Stomach (tissue), 9 donors: Measurements from ENCODE around the gene SMAD3. TPM values are rescaled to one million over a fixed set of nuclear protein-coding genes. Genes with fewer than 3 reads are reported as not detected.

ENCODE experiments used
- DNase-seq, 2 donors: peaks; one replicate each; pipeline versions ENCODE4 v3.0.0 to v3.0.0-alpha.2; 2013 to 2019
- H3K27ac ChIP-seq, 5 donors: fragments of 200-600 bp in 4 of 5; sonication (generic) in 4 of 5; one replicate each; pipeline ENCODE4 v1.5.1; 2013 to 2019; ENCODE audit warnings: mild to moderate bottlenecking in 1 of 5, moderate library complexity in 1 of 5
- H3K27me3 ChIP-seq, 3 donors: fragments of 200-600 bp; sonication (generic); one replicate each; pipeline ENCODE4 v1.5.1; 2017 to 2019; ENCODE audit warnings: mixed run types in 1 of 3
- H3K36me3 ChIP-seq, 4 donors: fragments of 200-600 bp; sonication (generic); 1 replicate in 3 of 4; 2 replicates in 1 of 4; pipeline ENCODE4 v1.5.1; 2016 to 2019
- H3K4me1 ChIP-seq, 4 donors: fragments of 200-600 bp; sonication (generic); one replicate each; pipeline ENCODE4 v1.5.1; 2016 to 2019
- H3K4me3 ChIP-seq, 4 donors: fragments of 200-600 bp; sonication (generic) in 3 of 4; one replicate each; pipeline ENCODE4 v1.5.1; 2016 to 2019; ENCODE audit warnings: mild to moderate bottlenecking in 1 of 4
- H3K9me3 ChIP-seq, 4 donors: fragments of 200-600 bp; sonication (generic); one replicate each; pipeline ENCODE4 v1.5.1; 2016 to 2019
- EP300 ChIP-seq: sonication (generic); formaldehyde crosslinking; IDR thresholded peaks from one replicate; pipeline ENCODE4 v1.6.1; 2017; ENCODE audit warnings: antibody characterized with exemption
- POLR2A ChIP-seq, 4 donors: fragments of 450-650 bp; IDR thresholded peaks; one replicate each; pipeline ENCODE4 v1.6.1; 2016; ENCODE audit warnings: antibody characterized with exemption in 4 of 4, control low read depth in 2 of 4, mild to moderate bottlenecking in 1 of 4, moderate library complexity in 1 of 4
- POLR2AphosphoS5 ChIP-seq, 3 donors: sonication (generic); formaldehyde crosslinking; IDR thresholded peaks; one replicate each; pipeline ENCODE4 v1.6.1; 2016; ENCODE audit warnings: antibody characterized with exemption in 3 of 3
- WGBS, 5 donors: extraction: QIAGEN DNeasy Blood & Tissue Kit in 3 of 5; methylation state at CpG; one replicate each; pipeline versions ENCODE4 v1.1.5 to v1.1.7; 2013 to 2018; 5-methylcytosine and 5-hydroxymethylcytosine counted together
- intact Hi-C: fragments of 100-400 bp; cut with DNase I; formaldehyde crosslinking; loops from one replicate; pipeline ENCODE4 v1.15.1; 2023; ENCODE audit warnings: low total_unique reads
- polyA plus RNA-seq, 3 donors: library from polyadenylated mRNA; stranded (reverse); fragments of 200-250 nt; gene quantifications; one replicate each; pipeline ENCODE4 v1.2.3, GENCODE V29; 2013
- total RNA-seq, 5 donors: library from RNA; depleted of rRNA; stranded (reverse); fragments of >200 nt; gene quantifications; one replicate each; pipeline versions ENCODE4 v1.1.0 to v1.2.3, GENCODE V29; 2014 to 2016
- TF ChIP-seq, protein P1 (sequence below), 7 experiments: fragments of 450-650 bp in 4 of 7; fragments of 200-600 bp in 3 of 7; sonication (generic) in 3 of 7; IDR thresholded peaks; one replicate each; pipeline ENCODE4 v1.5.1; 2016 to 2019; ENCODE audit warnings: antibody characterized with exemption in 7 of 7, control low read depth in 2 of 7, mild to moderate bottlenecking in 1 of 7
- donor health status: healthy with polysubstance abuse.
- donor health status: Bipolar disorder and iron deficiency.
- donor health status: healthy.

Gene SMAD3
- total and polyA plus RNA-seq, 8 donors: 6.8 to 103 (median 27.5) TPM

DNA sequence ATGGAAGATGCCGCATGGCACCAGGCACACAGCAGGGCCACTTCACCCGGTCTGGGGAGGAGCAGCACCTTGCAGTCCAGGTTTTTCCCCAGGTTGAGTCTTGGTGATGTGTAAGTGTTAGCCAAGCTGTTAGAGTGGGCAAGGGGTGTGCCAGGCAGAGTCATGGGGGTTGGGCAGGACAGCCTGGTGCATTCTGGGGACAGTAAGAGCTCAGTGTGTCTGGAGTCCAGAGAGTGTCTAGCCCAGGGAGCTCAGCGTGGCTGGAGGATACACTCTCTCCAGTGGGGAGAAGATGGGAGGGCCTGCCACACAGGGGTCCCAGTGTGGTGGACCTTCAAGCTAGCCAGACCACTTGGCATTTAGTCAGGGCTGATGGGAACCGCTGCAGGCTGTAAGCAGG, 101.7 kb downstream of the SMAD3 start:
- Histone ChIP-seq H3K27ac (peak overlapping the region in 2 of 5 donors; percentile 17 to 39), H3K4me3 (no peak overlapping the region), H3K4me1 (peaks cover 9 to 32% (median 15%) of the 10 kb centered on the region in 4 donors), H3K36me3 (peaks cover 17 to 78% (median 66%) of the 10 kb centered on the region in 4 donors), H3K9me3 (no peaks in the 10 kb centered on the region), H3K27me3 (no peaks in the 10 kb centered on the region)
- WGBS, 5 donors: 86 to 96% (median 95%) methylated on average over 4 of the region's 4 CpGs
- intact Hi-C loops: no loop called here
- TF ChIP-seq EP300: no peak
- TF ChIP-seq POLR2AphosphoS5 (IDR thresholded peaks at IDR 0.05): no peak
- TF ChIP-seq POLR2A (IDR thresholded peaks at IDR 0.05): no peak
- TF ChIP-seq, protein P1, sequence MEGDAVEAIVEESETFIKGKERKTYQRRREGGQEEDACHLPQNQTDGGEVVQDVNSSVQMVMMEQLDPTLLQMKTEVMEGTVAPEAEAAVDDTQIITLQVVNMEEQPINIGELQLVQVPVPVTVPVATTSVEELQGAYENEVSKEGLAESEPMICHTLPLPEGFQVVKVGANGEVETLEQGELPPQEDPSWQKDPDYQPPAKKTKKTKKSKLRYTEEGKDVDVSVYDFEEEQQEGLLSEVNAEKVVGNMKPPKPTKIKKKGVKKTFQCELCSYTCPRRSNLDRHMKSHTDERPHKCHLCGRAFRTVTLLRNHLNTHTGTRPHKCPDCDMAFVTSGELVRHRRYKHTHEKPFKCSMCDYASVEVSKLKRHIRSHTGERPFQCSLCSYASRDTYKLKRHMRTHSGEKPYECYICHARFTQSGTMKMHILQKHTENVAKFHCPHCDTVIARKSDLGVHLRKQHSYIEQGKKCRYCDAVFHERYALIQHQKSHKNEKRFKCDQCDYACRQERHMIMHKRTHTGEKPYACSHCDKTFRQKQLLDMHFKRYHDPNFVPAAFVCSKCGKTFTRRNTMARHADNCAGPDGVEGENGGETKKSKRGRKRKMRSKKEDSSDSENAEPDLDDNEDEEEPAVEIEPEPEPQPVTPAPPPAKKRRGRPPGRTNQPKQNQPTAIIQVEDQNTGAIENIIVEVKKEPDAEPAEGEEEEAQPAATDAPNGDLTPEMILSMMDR (IDR thresholded peaks at IDR 0.05): no peak
- no peak for DNase-seq

DNA sequence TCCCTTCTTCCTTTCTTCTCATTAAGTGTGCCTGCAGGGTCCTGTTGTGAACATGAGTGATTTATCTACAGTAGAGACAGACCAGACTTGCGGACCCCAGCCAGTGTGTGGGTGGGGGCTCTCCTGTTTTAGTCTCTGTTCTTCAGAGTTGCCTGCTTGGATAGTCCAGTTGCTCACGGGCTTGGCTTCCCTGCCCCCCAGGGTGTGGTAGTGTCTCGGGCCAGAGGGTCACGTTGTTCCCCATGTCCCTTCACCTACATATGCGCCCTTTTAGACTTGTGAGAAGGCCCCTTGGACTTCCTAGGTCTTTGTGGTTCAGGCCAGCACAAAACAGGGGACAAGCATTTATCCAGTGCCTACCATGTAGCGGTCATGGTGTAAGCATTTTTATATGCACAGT, 103.3 kb downstream of the SMAD3 start:
- peaks cover 9 to 31% (median 14%) of the 10 kb centered on the region in 4 donors for H3K4me1 ChIP-seq
- no peak overlapping the region for H3K4me3 ChIP-seq
- intact Hi-C loops: no loop called here
- H3K36me3 ChIP-seq: peaks cover 17 to 92% (median 77%) of the 10 kb centered on the region in 4 donors
- 62 to 86% (median 83%) methylated on average over 5 to 6 of the region's 6 CpGs for WGBS, 5 donors
- no peaks in the 10 kb centered on the region for H3K27me3 ChIP-seq
- DNase-seq: no peak
- no peak for TF ChIP-seq EP300
- peak overlapping the region in 2 of 5 donors; percentile 43 to 56 for H3K27ac ChIP-seq
- H3K9me3 ChIP-seq: no peaks in the 10 kb centered on the region

DNA sequence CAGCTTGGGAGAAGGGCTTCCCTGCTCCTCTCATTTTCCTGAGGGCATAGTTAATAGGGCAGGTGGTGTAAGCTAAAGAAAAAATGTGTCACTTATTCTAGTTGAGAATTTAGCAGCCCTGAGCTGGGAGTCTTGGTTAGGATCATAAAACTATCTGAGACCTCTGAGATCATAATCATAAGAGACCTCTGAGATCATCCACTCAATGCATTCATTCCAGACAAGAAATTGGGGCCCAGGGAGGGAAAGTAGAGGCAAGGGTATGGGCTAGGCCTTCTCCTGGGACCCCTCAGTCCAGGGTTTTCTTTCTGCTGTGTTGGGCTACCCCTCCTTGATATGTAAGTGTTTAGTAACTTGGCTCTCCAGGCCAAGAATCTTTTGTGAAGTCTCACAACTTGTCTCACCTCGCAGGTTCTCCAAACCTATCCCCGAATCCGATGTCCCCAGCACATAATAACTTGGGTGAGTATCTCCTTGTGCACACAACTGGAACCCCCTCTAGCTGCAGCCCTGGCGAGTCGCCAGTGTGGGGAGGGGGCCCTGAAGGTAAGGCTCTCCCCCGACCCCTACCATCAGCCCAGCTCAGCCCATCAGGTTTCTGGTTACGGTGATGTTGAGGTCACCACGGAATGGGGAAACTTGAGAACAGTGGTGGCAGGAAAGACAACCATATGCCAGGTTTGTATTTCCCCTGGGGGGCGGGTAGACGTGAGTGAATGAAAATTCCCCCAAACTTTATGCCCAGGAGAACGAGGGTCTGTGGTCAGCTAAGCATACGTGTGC, 104.9 kb downstream of the SMAD3 start:
- Histone ChIP-seq H3K4me1 (peaks cover 14 to 38% (median 24%) of the 10 kb centered on the region in 4 donors), H3K27me3 (no peaks in the 10 kb centered on the region), H3K9me3 (no peaks in the 10 kb centered on the region), H3K27ac (no peak overlapping the region), H3K4me3 (no peak overlapping the region), H3K36me3 (peaks cover 13 to 94% (median 78%) of the 10 kb centered on the region in 4 donors)
- intact Hi-C loops: no loop called here
- WGBS, 5 donors: 88 to 91% (median 89%) methylated on average over 12 of the region's 12 CpGs
- no peak for DNase-seq
- no peak for TF ChIP-seq POLR2AphosphoS5 (IDR thresholded peaks at IDR 0.05)
- TF ChIP-seq, protein P1 (IDR thresholded peaks at IDR 0.05): no peak
- no peak for TF ChIP-seq POLR2A (IDR thresholded peaks at IDR 0.05)
- no peak for TF ChIP-seq EP300

DNA sequence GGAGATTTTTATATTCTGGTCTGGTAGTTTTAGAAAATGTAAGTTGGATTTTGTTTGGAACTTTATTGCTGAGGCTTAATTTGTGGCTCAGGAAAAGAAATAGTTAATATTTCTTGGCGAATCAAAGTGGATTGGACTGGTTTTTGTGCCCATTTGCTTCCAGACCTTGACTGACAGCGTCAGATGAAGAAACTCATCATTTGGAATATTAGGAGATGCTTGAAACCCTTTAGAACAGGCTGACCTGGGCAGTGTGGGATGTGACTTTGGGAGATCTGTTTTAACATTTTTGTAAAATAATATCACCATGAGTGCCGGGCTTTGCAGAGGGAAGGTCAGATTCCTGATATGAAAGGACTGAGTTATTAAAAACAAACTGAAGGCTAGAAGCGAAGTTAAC, 106.1 kb downstream of the SMAD3 start:
- DNase-seq: no peak
- peaks cover 11 to 82% (median 67%) of the 10 kb centered on the region in 4 donors for H3K36me3 ChIP-seq
- TF ChIP-seq, protein P1 (IDR thresholded peaks at IDR 0.05): no peak
- TF ChIP-seq POLR2AphosphoS5 (IDR thresholded peaks at IDR 0.05): no peak
- TF ChIP-seq POLR2A (IDR thresholded peaks at IDR 0.05): no peak
- TF ChIP-seq EP300: no peak
- intact Hi-C loops: no loop called here
- no peak overlapping the region for H3K27ac ChIP-seq
- H3K4me3 ChIP-seq: no peak overlapping the region
- no peaks in the 10 kb centered on the region for H3K27me3 ChIP-seq
- WGBS, 5 donors: 69 to 82% (median 76%) methylated on average over 4 of the region's 4 CpGs
- H3K9me3 ChIP-seq: no peaks in the 10 kb centered on the region
- H3K4me1 ChIP-seq: peaks cover 25 to 49% (median 35%) of the 10 kb centered on the region in 4 donors

DNA sequence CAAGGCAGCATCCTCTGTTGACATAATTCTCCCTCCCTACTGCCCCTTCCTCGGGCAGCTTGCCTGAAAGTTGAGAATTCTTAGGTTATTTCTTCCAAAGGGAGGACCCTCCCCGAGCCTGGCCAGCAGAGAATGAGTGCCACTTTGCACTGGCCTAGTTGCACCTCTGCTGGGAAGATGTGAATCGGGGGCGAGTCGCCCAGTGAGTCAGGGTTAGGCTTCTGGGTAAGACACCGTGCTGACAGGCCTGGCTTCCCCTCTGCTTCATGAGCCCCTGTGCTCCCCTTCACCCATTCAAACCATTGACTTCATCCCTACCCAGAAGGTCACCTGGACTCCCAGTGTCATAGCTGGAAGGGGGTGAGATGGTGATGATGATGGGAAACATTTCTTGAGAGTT, 106.8 kb downstream of the SMAD3 start:
- H3K4me1 ChIP-seq: peaks cover 31 to 52% (median 39%) of the 10 kb centered on the region in 4 donors
- intact Hi-C loops: no loop called here
- 90 to 98% (median 92%) methylated on average over 6 of the region's 6 CpGs for WGBS, 5 donors
- no peak overlapping the region for H3K27ac ChIP-seq
- no peak overlapping the region for H3K4me3 ChIP-seq
- H3K27me3 ChIP-seq: no peaks in the 10 kb centered on the region
- H3K9me3 ChIP-seq: no peaks in the 10 kb centered on the region
- no peak for DNase-seq
- peaks cover 7 to 75% (median 60%) of the 10 kb centered on the region in 4 donors for H3K36me3 ChIP-seq
- TF ChIP-seq POLR2AphosphoS5 (IDR thresholded peaks at IDR 0.05): no peak
- TF ChIP-seq POLR2A (IDR thresholded peaks at IDR 0.05): no peak
- TF ChIP-seq, protein P1 (IDR thresholded peaks at IDR 0.05): no peak
- TF ChIP-seq EP300: no peak
